ENCODE measurements around the gene DNAJC5. TPM values are rescaled to one million over a fixed set of nuclear protein-coding genes. Genes with fewer than 3 reads are reported as not detected.

The DNAJC5 gene
- total and polyA plus RNA-seq, 2 of the 8 experiments (the other 6 are each of a cell fraction or from before 2014, with no cell fraction given), result 19.2 to 31.2 TPM

DNA sequence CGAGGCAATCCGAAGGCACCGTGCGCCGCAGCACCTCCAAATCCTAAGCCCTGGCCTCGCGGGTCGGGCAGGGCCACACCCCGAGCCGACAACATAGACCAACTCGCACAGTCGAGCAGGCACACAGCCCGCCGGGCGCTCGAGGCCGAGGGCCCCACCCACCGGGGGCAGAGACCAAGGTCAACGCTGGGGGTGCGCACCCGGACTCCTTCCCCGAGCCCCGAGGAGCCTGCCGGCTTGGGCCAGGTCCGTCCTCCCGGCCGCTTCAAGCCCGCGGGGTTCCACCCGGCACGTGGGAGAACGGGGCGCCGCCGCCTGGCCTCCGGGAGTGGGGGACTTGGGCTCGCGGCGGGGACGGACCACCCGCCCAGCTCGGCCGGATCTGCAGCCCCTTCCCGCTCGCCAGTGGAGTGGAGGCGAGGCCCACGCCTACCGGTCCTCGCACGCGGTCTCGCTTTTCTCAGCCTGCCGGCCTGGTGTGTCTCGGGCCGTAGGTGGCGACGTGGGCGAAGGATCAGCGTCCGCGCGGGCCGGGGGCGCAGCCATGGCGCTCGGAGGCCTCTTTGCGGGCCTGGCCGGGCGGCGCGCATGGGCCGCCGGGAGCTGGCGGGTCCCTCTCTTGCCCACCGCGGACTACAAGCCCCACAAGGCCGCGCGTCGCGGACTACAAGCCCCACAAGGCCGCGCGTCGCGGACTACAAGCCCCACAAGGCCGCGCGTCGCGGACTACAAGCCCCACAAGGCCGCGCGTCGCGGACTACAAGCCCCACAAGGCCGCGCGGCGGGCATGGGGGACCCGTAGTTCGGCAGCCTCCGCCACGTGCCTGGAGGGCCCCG, 61.1 kb downstream of the DNAJC5 start, which contains the start of gene UCKL1 (continued):
- TF ChIP-seq MAX (IDR thresholded peaks at IDR 0.05) (peak; percentile 91), CTCF (IDR thresholded peaks at IDR 0.05; ENCODE audit: control extremely low read depth in 1 of 3, insufficient read depth in 1 of 3, low read depth in 1 of 3, low read length in 3 of 3) (no peak), SAP30 (IDR thresholded peaks at IDR 0.05; ENCODE audit: insufficient read depth, insufficient replicate concordance, low read length) (no peak), POLR2AphosphoS5 (IDR thresholded peaks at IDR 0.05; ENCODE audit: low read depth, low read length) (peak; percentile 26), CHD2 (IDR thresholded peaks at IDR 0.05; ENCODE audit: low read length) (peak; percentile 63; the same call in 1 of the 2 replicates), TCF12 (IDR thresholded peaks at IDR 0.05; ENCODE audit: low read depth, low read length) (no peak), CBX8 (IDR thresholded peaks at IDR 0.05; ENCODE audit: borderline replicate concordance, low read depth, low read length) (no peak), ASH2L (IDR thresholded peaks at IDR 0.05; ENCODE audit: low read length) (peak; percentile 71), POLR2A (IDR thresholded peaks at IDR 0.05; ENCODE audit: control extremely low read depth in 1 of 2, low read depth in 2 of 2, low read length in 2 of 2) (peak in 1 of 2 experiments; percentile 84; a peak in 1 of 3 replicates), EP300 (IDR thresholded peaks at IDR 0.05; ENCODE audit: borderline replicate concordance in 1 of 2, low read depth in 2 of 2, low read length in 2 of 2) (no peak), ATF2 (IDR thresholded peaks at IDR 0.05; ENCODE audit: low read length) (no peak), RAD21 (IDR thresholded peaks at IDR 0.05 in 1 of 2, conservative IDR thresholded peaks at IDR 0.05 in 1 of 2; ENCODE audit: low read depth in 2 of 2, low read length in 2 of 2) (no peak), FOSL1 (IDR thresholded peaks at IDR 0.05; ENCODE audit: insufficient read depth, low read depth, low read length) (no peak), RBBP5 (IDR thresholded peaks at IDR 0.05; ENCODE audit: borderline replicate concordance, low read depth, low read length) (peak; percentile 53; the same call in 1 of the 2 replicates), SIN3A (conservative IDR thresholded peaks at IDR 0.05 in 1 of 2, IDR thresholded peaks at IDR 0.05 in 1 of 2; ENCODE audit: low read depth in 1 of 2, low read length in 2 of 2) (peak in 1 of 2 experiments; percentile 89; a peak in 1 of 4 replicates), SP1 (IDR thresholded peaks at IDR 0.05; ENCODE audit: low read depth, low read length) (peak; percentile 65; the same call in 1 of the 2 replicates), YY1 (IDR thresholded peaks at IDR 0.05; ENCODE audit: low read depth, low read length) (peak; percentile 89), CREB1 (IDR thresholded peaks at IDR 0.05) (peak; percentile 75), KDM5A (IDR thresholded peaks at IDR 0.05; ENCODE audit: low read length) (0 out of 2 replicates have a peak, but pooled peaks have one; percentile 10)

All from H1 (cell line).